Progenitor cell of endocrine pancreas (in vitro differentiated cells): ENCODE results near the gene DIP2C. TPM values are rescaled to one million over a fixed set of nuclear protein-coding genes. Genes with fewer than 3 reads are reported as not detected.

Experiments
- DNase-seq: peaks from one replicate; pipeline ENCODE4 v3.0.0; 2021; ENCODE audit warnings: low spot score; ENCODE audit not compliant: unreplicated experiment
- H3K27ac Mint-ChIP-seq: 2 replicates; pipeline ENCODE4 v1.8.0; 2021; ENCODE audit warnings: mild to moderate bottlenecking, moderate library complexity, mixed read lengths
- H3K27me3 Mint-ChIP-seq: 2 replicates; pipeline ENCODE4 v1.8.0; 2021; ENCODE audit warnings: mixed read lengths
- H3K36me3 Mint-ChIP-seq: 2 replicates; pipeline ENCODE4 v1.8.0; 2022; ENCODE audit warnings: mixed read lengths; ENCODE audit not compliant: insufficient read depth
- H3K4me1 Mint-ChIP-seq: 2 replicates; pipeline ENCODE4 v1.8.0; 2021; ENCODE audit warnings: low read depth, mixed read lengths
- H3K4me3 Mint-ChIP-seq: 2 replicates; pipeline ENCODE4 v1.8.0; 2021; ENCODE audit warnings: low read depth, mild to moderate bottlenecking, moderate library complexity, mixed read lengths
- H3K9me3 Mint-ChIP-seq: 2 replicates; pipeline ENCODE4 v1.8.0; 2021; ENCODE audit warnings: low read depth, mixed read lengths
- CTCF ChIP-seq: fragments of 200-600 bp; sonication (generic); IDR thresholded peaks from one replicate; pipeline ENCODE4 v1.5.0; 2021; ENCODE audit warnings: antibody characterized with exemption, mild to moderate bottlenecking; ENCODE audit not compliant: unreplicated experiment
- total RNA-seq: library from RNA; stranded (reverse); gene quantifications from 2 replicates; pipeline ENCODE4 v1.2.1, GENCODE V29; 2021

Gene DIP2C
- total RNA-seq, 1 donor from 2014 or later, result 27.2 TPM

GRCh38 chr10:609868-610545 is 79.5 kb downstream of the DIP2C start:
- Mint-ChIP-seq H3K27me3 (no peaks in the 10 kb centered on the region), H3K27ac (peak overlapping the region; percentile 77), H3K9me3 (no peaks in the 10 kb centered on the region), H3K36me3 (no peaks in the 10 kb centered on the region), H3K4me1 (peaks cover 52% of the 10 kb centered on the region), H3K4me3 (no peak overlapping the region)
- DNase-seq, result no peak
- no peak for TF ChIP-seq CTCF

- Mint-ChIP-seq H3K4me3 (no peak overlapping the region), H3K27me3 (no peaks in the 10 kb centered on the region), H3K4me1 (peaks cover 45% of the 10 kb centered on the region), H3K36me3 (no peaks in the 10 kb centered on the region), H3K9me3 (no peaks in the 10 kb centered on the region), H3K27ac (peak overlapping the region; percentile 77)
- DNase-seq, result no peak
- TF ChIP-seq CTCF, result no peak
Measured at GRCh38 chr10:609262-609658, 80.2 kb downstream of the DIP2C start.

- peak overlapping the region; percentile 70 for H3K27ac Mint-ChIP-seq
- no peak for DNase-seq
- H3K4me3 Mint-ChIP-seq, result no peak overlapping the region
- no peaks in the 10 kb centered on the region for H3K36me3 Mint-ChIP-seq
- TF ChIP-seq CTCF, result no peak
- peaks cover 43% of the 10 kb centered on the region for H3K4me1 Mint-ChIP-seq
- no peaks in the 10 kb centered on the region for H3K27me3 Mint-ChIP-seq
- H3K9me3 Mint-ChIP-seq, result no peaks in the 10 kb centered on the region
Measured at GRCh38 chr10:608331-609261, 80.9 kb downstream of the DIP2C start.

GRCh38 chr10:607545-608185 is 81.8 kb downstream of the DIP2C start:
- Mint-ChIP-seq H3K36me3 (no peaks in the 10 kb centered on the region), H3K27me3 (no peaks in the 10 kb centered on the region), H3K4me3 (no peak overlapping the region), H3K27ac (no peak overlapping the region), H3K9me3 (no peaks in the 10 kb centered on the region), H3K4me1 (peaks cover 38% of the 10 kb centered on the region)
- TF ChIP-seq CTCF, result no peak
- no peak for DNase-seq
